Activated CD4-positive, alpha-beta T cell treated with anti-CD3 and anti-CD28 coated beads, Interleukin-2, Interleukin-6, amounts not matched to agents 100 ng/mL and 50 ng/mL, durations not matched to agents 16 hours and 8 hours (primary cell): ENCODE data around the gene CEP295NL.
"Not testable (repeated sequence)": the region's sequence is repeated elsewhere in the genome, so short reads cannot be mapped to it uniquely, and the experiment has no call there.

Experiments used
- DNase-seq: peaks from one replicate; pipeline ENCODE4 v3.0.0-alpha.2; 2020

CEP295NL gene

GRCh38 chr17:78925662-78926555, 22.9 kb upstream of the CEP295NL start:
- no peak for DNase-seq

GRCh38 chr17:78925234-78925633, 22.2 kb upstream of the CEP295NL start, which contains the start of gene TIMP2:
TSS of gene TIMP2 (minus strand) at chr17:78925387. CDS start at chr17:78925088, 299 bp downstream.
- DNase-seq: peak; percentile 60

- DNase-seq: no peak
Observed at GRCh38 chr17:78924481-78925151, 21.6 kb upstream of the CEP295NL start.

- peak; percentile 53 for DNase-seq
Observed at GRCh38 chr17:78923660-78924453, 20.9 kb upstream of the CEP295NL start.

- no peak for DNase-seq
Observed at GRCh38 chr17:78922816-78923498, 20.0 kb upstream of the CEP295NL start.

GRCh38 chr17:78921437-78921971, 18.5 kb upstream of the CEP295NL start:
- no peak for DNase-seq

- no peak for DNase-seq
Observed at GRCh38 chr17:78920528-78920927, 17.5 kb upstream of the CEP295NL start.

GRCh38 chr17:78919861-78920450, 17.0 kb upstream of the CEP295NL start:
- DNase-seq: no peak

- no peak for DNase-seq
Observed at GRCh38 chr17:78918979-78919378, 16.0 kb upstream of the CEP295NL start.

GRCh38 chr17:78917451-78918275, 14.7 kb upstream of the CEP295NL start:
- no peak for DNase-seq

GRCh38 chr17:78915872-78916632, 13.1 kb upstream of the CEP295NL start:
- DNase-seq: no peak

- DNase-seq: no peak
Observed at GRCh38 chr17:78913115-78913514, 10.1 kb upstream of the CEP295NL start.

GRCh38 chr17:78912082-78912481, 9.1 kb upstream of the CEP295NL start:
- DNase-seq: no peak

- DNase-seq: not testable (repeated sequence)
Observed at GRCh38 chr17:78911543-78911942, 8.5 kb upstream of the CEP295NL start.

- DNase-seq: no peak
Observed at GRCh38 chr17:78910497-78911284, 7.7 kb upstream of the CEP295NL start.

- DNase-seq: no peak
Observed at GRCh38 chr17:78908426-78908825, 5.4 kb upstream of the CEP295NL start.

GRCh38 chr17:78905541-78905940, 2.5 kb upstream of the CEP295NL start:
- DNase-seq: no peak

GRCh38 chr17:78905116-78905515, 2.1 kb upstream of the CEP295NL start:
- DNase-seq: no peak

GRCh38 chr17:78904371-78904770, 1.4 kb upstream of the CEP295NL start:
- no peak for DNase-seq
